SKM-1 treated with dmso at 0.1 percent for 144 hours (cell line): ENCODE results near the gene PDILT.
"Not testable (repeated sequence)": the region's sequence is repeated elsewhere in the genome, so short reads cannot be mapped to it uniquely, and the experiment has no call there.

Source experiments
- DNase-seq: peaks from one replicate; lab custom pipeline; 2025; ENCODE audit not compliant: unreplicated experiment; lab: John Stamatoyannopoulos, UW

The PDILT gene

GRCh38 chr16:20404637-20405036 lies at the start of gene PDILT:
Gene PDILT, minus strand, starts transcription at chr16:20404737. Its CDS starts 5,437 bp downstream, at chr16:20399300.
- no peak for DNase-seq

GRCh38 chr16:20453633-20454032 lies 49.1 kb upstream of the PDILT start:
- DNase-seq, result not testable (repeated sequence)

GRCh38 chr16:20451364-20451763 lies 46.8 kb upstream of the PDILT start, which contains the start of gene ACSM2A:
Gene ACSM2A, plus strand, starts transcription at chr16:20451521. Its CDS starts 8,594 bp downstream, at chr16:20460115.
- not testable (repeated sequence) for DNase-seq

GRCh38 chr16:20446652-20447393 lies 42.3 kb upstream of the PDILT start:
- DNase-seq, result not testable (repeated sequence)

- not testable (repeated sequence) for DNase-seq
Observed at GRCh38 chr16:20441859-20442258, 37.3 kb upstream of the PDILT start.

- no peak for DNase-seq
Observed at GRCh38 chr16:20441191-20441590, 36.7 kb upstream of the PDILT start.

GRCh38 chr16:20440731-20441130 lies 36.2 kb upstream of the PDILT start:
- not testable (repeated sequence) for DNase-seq

- DNase-seq, result not testable (repeated sequence)
Observed at GRCh38 chr16:20439820-20440231, 35.3 kb upstream of the PDILT start.

- not testable (repeated sequence) for DNase-seq
Observed at GRCh38 chr16:20438950-20439349, 34.4 kb upstream of the PDILT start.

GRCh38 chr16:20430948-20431347 lies 26.4 kb upstream of the PDILT start:
- DNase-seq, result no peak

- DNase-seq, result not testable (repeated sequence)
Observed at GRCh38 chr16:20430480-20430879, 25.9 kb upstream of the PDILT start.

GRCh38 chr16:20429499-20429898 lies 25.0 kb upstream of the PDILT start:
- not testable (repeated sequence) for DNase-seq

GRCh38 chr16:20427401-20427797 lies 22.9 kb upstream of the PDILT start:
- DNase-seq, result not testable (repeated sequence)

- no peak for DNase-seq
Observed at GRCh38 chr16:20424129-20424866, 19.8 kb upstream of the PDILT start.

GRCh38 chr16:20423772-20424128 lies 19.2 kb upstream of the PDILT start:
- DNase-seq, result not testable (repeated sequence)

GRCh38 chr16:20421748-20422147 lies 17.2 kb upstream of the PDILT start:
- not testable (repeated sequence) for DNase-seq

- not testable (repeated sequence) for DNase-seq
Observed at GRCh38 chr16:20419093-20419492, 14.6 kb upstream of the PDILT start.

GRCh38 chr16:20415541-20415940 lies 11.0 kb upstream of the PDILT start:
- DNase-seq, result no peak

GRCh38 chr16:20411055-20411454 lies 6.5 kb upstream of the PDILT start:
- DNase-seq, result no peak

GRCh38 chr16:20410121-20410723 lies 5.7 kb upstream of the PDILT start:
- no peak for DNase-seq

- DNase-seq, result no peak
Observed at GRCh38 chr16:20409398-20410120, 5.0 kb upstream of the PDILT start, which contains the start of gene ACSM5. Gene ACSM5, plus strand, starts transcription at chr16:20409534. Its CDS starts 1,951 bp downstream, at chr16:20411485.
